Activated T-cell treated with anti-CD3 and anti-CD28 coated beads for 4 hours (primary cell): Measurements from ENCODE around the gene OR52E1.

Experiments
- DNase-seq: peaks from one replicate; pipeline ENCODE4 v3.0.0-alpha.2; 2020

OR52E1 gene

GRCh38 chr11:5118893-5119292 is 49.5 kb downstream of the OR52E1 start:
- DNase-seq, result no peak
